Esophagus muscularis mucosa (tissue), 3 donors: ENCODE results near the gene GOLGA5.
"Not testable (repeated sequence)": the region's sequence is repeated elsewhere in the genome, so short reads cannot be mapped to it uniquely, and the experiment has no call there.

Experiments
- POLR2A ChIP-seq: fragments of 450-650 bp; IDR thresholded peaks from one replicate; pipeline ENCODE4 v1.6.1; 2017; ENCODE audit warnings: antibody characterized with exemption, moderate library complexity, mild to moderate bottlenecking, low read depth
- POLR2AphosphoS5 ChIP-seq, 2 donors: sonication (generic); formaldehyde crosslinking; IDR thresholded peaks; one replicate each; pipeline ENCODE4 v1.6.1; 2017; ENCODE audit warnings: antibody characterized with exemption in 2 of 2
- TF ChIP-seq, protein P1 (sequence below), 3 experiments: fragments of 200-600 bp in 2 of 3; fragments of 450-650 bp in 1 of 3; sonication (generic) in 2 of 3; IDR thresholded peaks; one replicate each; pipeline ENCODE4 v1.5.1; 2017 to 2019; ENCODE audit warnings: antibody characterized with exemption in 3 of 3, mild to moderate bottlenecking in 2 of 3, moderate library complexity in 1 of 3

DNA sequence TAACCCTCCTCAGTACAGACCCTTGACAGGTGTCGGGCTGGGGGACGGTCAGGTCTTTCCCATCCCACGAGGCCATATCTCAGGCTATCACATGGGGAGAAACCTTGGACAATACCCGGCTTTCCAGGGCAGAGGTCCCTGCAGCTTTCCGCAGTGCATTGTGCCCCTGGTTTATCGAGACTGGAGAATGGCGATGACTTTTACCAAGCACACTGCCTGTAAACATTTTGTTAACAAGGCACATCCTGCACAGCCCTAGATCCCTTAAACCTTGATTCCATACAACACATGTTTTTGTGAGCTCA is 26.4 kb downstream of the GOLGA5 start:
- TF ChIP-seq, protein P1, sequence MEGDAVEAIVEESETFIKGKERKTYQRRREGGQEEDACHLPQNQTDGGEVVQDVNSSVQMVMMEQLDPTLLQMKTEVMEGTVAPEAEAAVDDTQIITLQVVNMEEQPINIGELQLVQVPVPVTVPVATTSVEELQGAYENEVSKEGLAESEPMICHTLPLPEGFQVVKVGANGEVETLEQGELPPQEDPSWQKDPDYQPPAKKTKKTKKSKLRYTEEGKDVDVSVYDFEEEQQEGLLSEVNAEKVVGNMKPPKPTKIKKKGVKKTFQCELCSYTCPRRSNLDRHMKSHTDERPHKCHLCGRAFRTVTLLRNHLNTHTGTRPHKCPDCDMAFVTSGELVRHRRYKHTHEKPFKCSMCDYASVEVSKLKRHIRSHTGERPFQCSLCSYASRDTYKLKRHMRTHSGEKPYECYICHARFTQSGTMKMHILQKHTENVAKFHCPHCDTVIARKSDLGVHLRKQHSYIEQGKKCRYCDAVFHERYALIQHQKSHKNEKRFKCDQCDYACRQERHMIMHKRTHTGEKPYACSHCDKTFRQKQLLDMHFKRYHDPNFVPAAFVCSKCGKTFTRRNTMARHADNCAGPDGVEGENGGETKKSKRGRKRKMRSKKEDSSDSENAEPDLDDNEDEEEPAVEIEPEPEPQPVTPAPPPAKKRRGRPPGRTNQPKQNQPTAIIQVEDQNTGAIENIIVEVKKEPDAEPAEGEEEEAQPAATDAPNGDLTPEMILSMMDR (IDR thresholded peaks at IDR 0.05): not testable (repeated sequence)
- not testable (repeated sequence) for TF ChIP-seq POLR2A; POLR2AphosphoS5 (IDR thresholded peaks at IDR 0.05)
